Measurements from ENCODE around the gene SYK. TPM values are rescaled to one million over a fixed set of nuclear protein-coding genes. Genes with fewer than 3 reads are reported as not detected.
"Not testable (repeated sequence)": the region's sequence is repeated elsewhere in the genome, so short reads cannot be mapped to it uniquely, and the experiment has no call there.

SYK gene
- total RNA-seq, 1 donor from 2014 or later = 0.36 TPM

DNA sequence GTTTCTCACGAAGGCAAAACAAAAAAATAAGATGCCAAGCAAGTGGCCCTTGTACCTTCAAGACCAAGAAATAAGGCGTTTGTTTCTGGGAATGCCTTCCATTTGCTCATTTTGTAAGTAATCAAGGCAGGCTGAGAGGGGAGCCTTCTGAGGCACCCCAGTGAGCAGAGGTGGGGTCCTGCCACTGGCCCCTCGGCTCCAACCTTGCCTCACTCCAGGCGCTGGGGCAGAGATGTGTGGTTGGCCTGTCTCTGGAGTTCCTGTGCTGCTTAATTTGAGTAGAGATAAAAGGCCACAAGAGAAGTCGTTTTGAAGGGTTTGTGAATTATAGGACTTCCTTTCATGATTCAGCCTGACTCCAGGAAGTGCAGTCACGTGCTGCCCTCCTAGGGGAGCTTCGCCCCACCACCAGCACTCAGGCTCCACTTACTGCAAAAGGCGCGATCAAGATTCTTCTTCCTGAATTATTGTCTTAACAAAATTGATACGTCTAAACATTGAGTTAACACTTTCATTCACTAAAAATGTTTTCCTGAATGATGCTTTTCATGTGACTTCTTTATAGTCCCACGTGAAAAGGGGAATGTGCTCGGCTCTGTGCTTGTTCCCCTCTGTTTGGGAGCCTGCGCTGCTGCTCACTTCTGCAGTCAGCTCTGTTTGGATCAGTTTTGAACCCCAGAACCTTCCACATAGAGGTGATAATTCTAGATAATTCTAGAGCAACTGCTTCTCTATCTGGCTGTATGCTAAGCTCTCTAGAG is 13.7 kb downstream of the SYK start:
- no peaks in the 10 kb centered on the region for H3K9me3 Mint-ChIP-seq (ENCODE audit: unreplicated experiment)
- peaks cover 6% of the 10 kb centered on the region for H3K27me3 Mint-ChIP-seq (ENCODE audit: unreplicated experiment)
- H3K27ac Mint-ChIP-seq (ENCODE audit: unreplicated experiment) = no peak overlapping the region
- H3K4me3 Mint-ChIP-seq (ENCODE audit: unreplicated experiment) = no peak overlapping the region
- peaks cover 13% of the 10 kb centered on the region for H3K4me1 Mint-ChIP-seq (ENCODE audit: unreplicated experiment)
- no peak for DNase-seq (ENCODE audit: low spot score)
- H3K36me3 Mint-ChIP-seq (ENCODE audit: low read depth, unreplicated experiment) = no peaks in the 10 kb centered on the region
- TF ChIP-seq, protein P1, sequence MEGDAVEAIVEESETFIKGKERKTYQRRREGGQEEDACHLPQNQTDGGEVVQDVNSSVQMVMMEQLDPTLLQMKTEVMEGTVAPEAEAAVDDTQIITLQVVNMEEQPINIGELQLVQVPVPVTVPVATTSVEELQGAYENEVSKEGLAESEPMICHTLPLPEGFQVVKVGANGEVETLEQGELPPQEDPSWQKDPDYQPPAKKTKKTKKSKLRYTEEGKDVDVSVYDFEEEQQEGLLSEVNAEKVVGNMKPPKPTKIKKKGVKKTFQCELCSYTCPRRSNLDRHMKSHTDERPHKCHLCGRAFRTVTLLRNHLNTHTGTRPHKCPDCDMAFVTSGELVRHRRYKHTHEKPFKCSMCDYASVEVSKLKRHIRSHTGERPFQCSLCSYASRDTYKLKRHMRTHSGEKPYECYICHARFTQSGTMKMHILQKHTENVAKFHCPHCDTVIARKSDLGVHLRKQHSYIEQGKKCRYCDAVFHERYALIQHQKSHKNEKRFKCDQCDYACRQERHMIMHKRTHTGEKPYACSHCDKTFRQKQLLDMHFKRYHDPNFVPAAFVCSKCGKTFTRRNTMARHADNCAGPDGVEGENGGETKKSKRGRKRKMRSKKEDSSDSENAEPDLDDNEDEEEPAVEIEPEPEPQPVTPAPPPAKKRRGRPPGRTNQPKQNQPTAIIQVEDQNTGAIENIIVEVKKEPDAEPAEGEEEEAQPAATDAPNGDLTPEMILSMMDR (IDR thresholded peaks at IDR 0.05; ENCODE audit: unreplicated experiment) = no peak

DNA sequence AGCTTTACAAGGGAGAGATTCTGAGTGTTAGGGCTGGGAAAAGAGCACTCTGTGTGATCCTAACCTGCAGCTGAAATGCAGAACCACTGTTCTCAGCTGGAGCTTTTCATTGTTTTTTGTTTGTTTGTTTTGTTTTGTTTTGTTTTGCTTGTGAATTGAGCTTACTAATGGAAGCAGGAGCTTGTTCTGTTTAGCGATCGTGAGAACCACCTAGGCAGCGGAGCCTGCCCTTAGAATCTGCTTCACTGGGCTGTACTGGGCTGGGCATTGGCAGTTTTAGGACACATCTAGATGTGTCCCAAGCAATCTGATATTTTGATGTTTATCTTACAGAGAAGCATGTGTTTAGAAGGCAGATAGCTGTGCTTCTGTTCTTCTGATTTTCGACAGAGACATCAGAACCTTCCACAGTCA is 14.3 kb downstream of the SYK start:
- Mint-ChIP-seq H3K27ac (ENCODE audit: unreplicated experiment) (no peak overlapping the region), H3K9me3 (ENCODE audit: unreplicated experiment) (no peaks in the 10 kb centered on the region), H3K27me3 (ENCODE audit: unreplicated experiment) (peaks cover 4% of the 10 kb centered on the region), H3K4me3 (ENCODE audit: unreplicated experiment) (no peak overlapping the region), H3K4me1 (ENCODE audit: unreplicated experiment) (peaks cover 13% of the 10 kb centered on the region), H3K36me3 (ENCODE audit: low read depth, unreplicated experiment) (no peaks in the 10 kb centered on the region)
- DNase-seq (ENCODE audit: low spot score) = no peak
- TF ChIP-seq, protein P1 (IDR thresholded peaks at IDR 0.05; ENCODE audit: unreplicated experiment) = no peak

GRCh38 chr9:90816690-90817089 is 15.1 kb downstream of the SYK start:
- Mint-ChIP-seq H3K4me3 (ENCODE audit: unreplicated experiment) (no peak overlapping the region), H3K36me3 (ENCODE audit: low read depth, unreplicated experiment) (no peaks in the 10 kb centered on the region), H3K9me3 (ENCODE audit: unreplicated experiment) (no peaks in the 10 kb centered on the region), H3K27me3 (ENCODE audit: unreplicated experiment) (peaks cover 4% of the 10 kb centered on the region), H3K27ac (ENCODE audit: unreplicated experiment) (no peak overlapping the region), H3K4me1 (ENCODE audit: unreplicated experiment) (peaks cover 13% of the 10 kb centered on the region)
- DNase-seq (ENCODE audit: low spot score) = no peak
- TF ChIP-seq, protein P1 (IDR thresholded peaks at IDR 0.05; ENCODE audit: unreplicated experiment) = no peak

GRCh38 chr9:90818279-90818678 is 16.7 kb downstream of the SYK start:
- no peaks in the 10 kb centered on the region for H3K36me3 Mint-ChIP-seq (ENCODE audit: low read depth, unreplicated experiment)
- TF ChIP-seq, protein P1 (IDR thresholded peaks at IDR 0.05; ENCODE audit: unreplicated experiment) = no peak
- H3K27ac Mint-ChIP-seq (ENCODE audit: unreplicated experiment) = no peak overlapping the region
- H3K4me3 Mint-ChIP-seq (ENCODE audit: unreplicated experiment) = no peak overlapping the region
- H3K9me3 Mint-ChIP-seq (ENCODE audit: unreplicated experiment) = peaks cover 4% of the 10 kb centered on the region
- peaks cover 4% of the 10 kb centered on the region for H3K27me3 Mint-ChIP-seq (ENCODE audit: unreplicated experiment)
- peaks cover 13% of the 10 kb centered on the region for H3K4me1 Mint-ChIP-seq (ENCODE audit: unreplicated experiment)
- DNase-seq (ENCODE audit: low spot score) = no peak

DNA sequence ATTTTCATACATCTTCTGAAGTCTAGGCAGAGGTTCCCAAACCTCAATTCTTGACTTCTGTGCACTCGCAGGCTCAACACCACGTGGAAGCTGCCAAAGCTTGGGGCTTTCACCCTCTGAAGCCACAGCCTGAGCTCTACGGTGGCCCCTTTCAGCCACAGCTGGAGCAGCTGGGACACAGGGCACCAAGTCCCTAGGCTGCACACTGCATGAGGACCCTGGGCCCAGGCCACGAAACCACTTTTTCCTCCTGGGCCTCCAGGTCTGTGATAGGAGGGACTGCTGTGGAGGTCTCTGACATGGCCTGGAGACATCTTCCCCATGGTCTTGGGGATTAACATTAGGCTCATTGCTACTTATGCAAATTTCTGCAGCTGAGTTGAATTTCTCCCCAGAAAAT is 18.8 kb downstream of the SYK start:
- H3K27me3 Mint-ChIP-seq (ENCODE audit: unreplicated experiment); H3K4me3 Mint-ChIP-seq (ENCODE audit: unreplicated experiment); H3K36me3 Mint-ChIP-seq (ENCODE audit: low read depth, unreplicated experiment); H3K9me3 Mint-ChIP-seq (ENCODE audit: unreplicated experiment); DNase-seq (ENCODE audit: low spot score); H3K4me1 Mint-ChIP-seq (ENCODE audit: unreplicated experiment); H3K27ac Mint-ChIP-seq (ENCODE audit: unreplicated experiment): not testable (repeated sequence)

DNA sequence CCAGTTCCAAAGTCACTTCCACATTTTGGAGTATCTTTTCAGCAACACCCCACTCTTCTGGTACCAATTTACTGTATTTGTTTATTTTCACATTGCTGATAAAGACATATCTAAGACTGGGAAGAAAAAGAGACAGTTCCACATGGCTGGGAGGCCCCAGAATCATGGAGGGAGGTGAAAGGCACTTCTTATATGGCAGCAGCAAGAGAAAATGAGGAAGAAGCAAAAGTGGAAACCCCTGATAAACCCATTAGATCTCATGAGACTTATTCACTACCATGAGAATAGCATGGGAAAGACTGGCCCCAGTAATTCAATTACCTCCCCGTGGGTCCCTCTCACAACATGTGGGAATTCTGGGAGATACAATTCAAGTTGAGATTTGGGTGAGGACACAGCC is 19.6 kb downstream of the SYK start:
- not testable (repeated sequence) for H3K4me1 Mint-ChIP-seq (ENCODE audit: unreplicated experiment); H3K36me3 Mint-ChIP-seq (ENCODE audit: low read depth, unreplicated experiment); DNase-seq (ENCODE audit: low spot score); H3K27me3 Mint-ChIP-seq (ENCODE audit: unreplicated experiment); H3K27ac Mint-ChIP-seq (ENCODE audit: unreplicated experiment); H3K4me3 Mint-ChIP-seq (ENCODE audit: unreplicated experiment); H3K9me3 Mint-ChIP-seq (ENCODE audit: unreplicated experiment)

All from endothelial cell (in vitro differentiated cells).